B cell (primary cell): ENCODE measurements around the gene EEF1A1.

Experiments
- EZH2 ChIP-seq: IDR thresholded peaks from 2 replicates; pipeline ENCODE4 v1.6.1; 2012; ENCODE audit warnings: borderline replicate concordance, low read depth, mild to moderate bottlenecking, moderate library complexity, low read length; ENCODE audit not compliant: insufficient read depth, poor library complexity, severe bottlenecking
- TF ChIP-seq, protein P1 (sequence below): fragments of 200-600 bp; IDR thresholded peaks from one replicate; pipeline ENCODE4 v1.8.0; 2022; ENCODE audit warnings: antibody characterized with exemption, mild to moderate bottlenecking

GRCh38 chr6:73528897-73529296 lies 8.1 kb upstream of the EEF1A1 start:
- TF ChIP-seq, protein P1, sequence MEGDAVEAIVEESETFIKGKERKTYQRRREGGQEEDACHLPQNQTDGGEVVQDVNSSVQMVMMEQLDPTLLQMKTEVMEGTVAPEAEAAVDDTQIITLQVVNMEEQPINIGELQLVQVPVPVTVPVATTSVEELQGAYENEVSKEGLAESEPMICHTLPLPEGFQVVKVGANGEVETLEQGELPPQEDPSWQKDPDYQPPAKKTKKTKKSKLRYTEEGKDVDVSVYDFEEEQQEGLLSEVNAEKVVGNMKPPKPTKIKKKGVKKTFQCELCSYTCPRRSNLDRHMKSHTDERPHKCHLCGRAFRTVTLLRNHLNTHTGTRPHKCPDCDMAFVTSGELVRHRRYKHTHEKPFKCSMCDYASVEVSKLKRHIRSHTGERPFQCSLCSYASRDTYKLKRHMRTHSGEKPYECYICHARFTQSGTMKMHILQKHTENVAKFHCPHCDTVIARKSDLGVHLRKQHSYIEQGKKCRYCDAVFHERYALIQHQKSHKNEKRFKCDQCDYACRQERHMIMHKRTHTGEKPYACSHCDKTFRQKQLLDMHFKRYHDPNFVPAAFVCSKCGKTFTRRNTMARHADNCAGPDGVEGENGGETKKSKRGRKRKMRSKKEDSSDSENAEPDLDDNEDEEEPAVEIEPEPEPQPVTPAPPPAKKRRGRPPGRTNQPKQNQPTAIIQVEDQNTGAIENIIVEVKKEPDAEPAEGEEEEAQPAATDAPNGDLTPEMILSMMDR = no peak
- TF ChIP-seq EZH2 = no peak
